ENCODE results near the gene FXYD2.

FXYD2 gene

DNA sequence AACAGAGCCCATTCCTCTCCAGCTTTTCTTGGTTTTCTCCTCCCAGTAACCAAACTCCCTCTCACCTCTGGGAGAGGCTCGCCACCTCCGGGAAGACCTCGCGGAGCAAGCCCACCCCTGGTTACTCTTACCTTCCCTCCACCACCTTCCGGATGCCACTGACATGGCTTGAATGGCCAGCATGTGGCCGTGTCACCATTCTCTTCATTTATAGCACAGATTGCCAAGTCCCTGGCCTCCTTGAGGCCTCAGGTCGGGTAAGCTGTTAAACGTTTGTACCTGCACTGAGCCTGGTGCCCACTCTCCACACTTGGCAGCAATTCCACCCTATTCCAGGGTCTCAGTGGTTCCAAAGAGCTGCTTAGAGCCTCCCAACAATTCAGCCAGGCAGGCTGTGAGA is 8.0 kb upstream of the FXYD2 start:
- no peaks in the 10 kb centered on the region for H4K20me1 ChIP-seq (ENCODE audit: insufficient read depth, low read length)
- H3K27me3 ChIP-seq (ENCODE audit: insufficient read depth, low read length), result no peaks in the 10 kb centered on the region
- H3K4me3 ChIP-seq (ENCODE audit: low read depth, low read length, poor library complexity, severe bottlenecking), result no peak overlapping the region
- no peaks in the 10 kb centered on the region for H3K9me2 ChIP-seq (ENCODE audit: low read depth, low read length)
- H3K4me2 ChIP-seq (ENCODE audit: low read length), result no peak overlapping the region
- no peak overlapping the region for H3K9ac ChIP-seq (ENCODE audit: low read length)
- H3K36me3 ChIP-seq (ENCODE audit: insufficient read depth, low read length), result no peaks in the 10 kb centered on the region
- H3K9me3 ChIP-seq (ENCODE audit: low read length), result no peaks in the 10 kb centered on the region
- TF ChIP-seq EZH2 (IDR thresholded peaks at IDR 0.05; ENCODE audit: borderline replicate concordance, low read length) (no peak), CTCF (IDR thresholded peaks at IDR 0.05; ENCODE audit: low read length) (no peak)
- no peak overlapping the region for H2AFZ ChIP-seq (ENCODE audit: low read length)
- no peaks in the 10 kb centered on the region for H3F3A ChIP-seq (ENCODE audit: insufficient read depth, low read length)
- no peaks in the 10 kb centered on the region for H3K79me2 ChIP-seq (ENCODE audit: insufficient read depth, low read length)
- H3K4me1 ChIP-seq (ENCODE audit: insufficient read depth, low read length, severe bottlenecking), result no peaks in the 10 kb centered on the region
- H3K27ac ChIP-seq (ENCODE audit: low read depth, low read length, poor library complexity, severe bottlenecking), result no peak overlapping the region

DNA sequence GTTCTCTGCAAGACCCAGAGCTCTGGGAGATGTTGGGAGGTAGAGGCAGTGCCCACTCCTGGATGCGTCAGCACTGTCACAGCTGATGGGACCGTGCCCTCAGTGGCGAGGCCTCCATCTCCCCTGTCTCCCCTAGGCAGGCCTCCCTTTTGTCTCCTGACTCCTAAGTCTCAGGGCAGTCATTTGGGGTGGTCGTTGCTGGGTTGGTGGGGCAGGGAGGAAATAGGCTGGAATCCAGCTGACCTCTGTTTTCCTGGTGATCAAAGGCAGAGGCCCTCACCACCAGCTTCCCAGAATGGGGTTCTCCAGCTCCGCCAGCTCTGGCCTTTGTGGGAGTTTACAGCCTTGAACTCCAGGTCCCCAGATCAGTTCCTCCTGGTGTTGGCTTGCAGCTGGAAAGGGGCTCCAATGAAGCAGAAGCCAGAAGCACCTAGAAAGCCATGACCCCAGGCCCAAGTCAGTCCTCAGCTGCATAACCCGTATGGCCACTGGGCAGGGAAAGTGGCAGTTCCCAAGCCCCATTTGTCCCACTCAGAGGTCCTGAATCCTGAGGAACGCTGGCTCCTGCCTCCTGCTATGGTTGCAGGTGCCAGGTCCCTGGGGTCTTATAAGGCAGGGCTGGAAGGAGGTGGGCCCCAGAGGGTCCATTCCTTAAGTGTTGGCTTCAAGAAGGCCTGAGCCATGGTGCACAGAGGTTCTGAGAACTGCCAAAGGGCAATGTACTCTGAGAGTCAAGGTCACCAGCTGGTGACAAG is 7.3 kb upstream of the FXYD2 start:
- Histone ChIP-seq H2AFZ (ENCODE audit: low read length) (no peak overlapping the region), H3K36me3 (ENCODE audit: insufficient read depth, low read length) (no peaks in the 10 kb centered on the region), H3K4me2 (ENCODE audit: low read length) (no peak overlapping the region), H3K4me1 (ENCODE audit: insufficient read depth, low read length, severe bottlenecking) (no peaks in the 10 kb centered on the region), H3K9me3 (ENCODE audit: low read length) (no peaks in the 10 kb centered on the region), H3K9me2 (ENCODE audit: low read depth, low read length) (no peaks in the 10 kb centered on the region), H4K20me1 (ENCODE audit: insufficient read depth, low read length) (no peaks in the 10 kb centered on the region), H3K4me3 (ENCODE audit: low read depth, low read length, poor library complexity, severe bottlenecking) (no peak overlapping the region), H3K27ac (ENCODE audit: low read depth, low read length, poor library complexity, severe bottlenecking) (no peak overlapping the region), H3K79me2 (ENCODE audit: insufficient read depth, low read length) (no peaks in the 10 kb centered on the region), H3K27me3 (ENCODE audit: insufficient read depth, low read length) (no peaks in the 10 kb centered on the region), H3K9ac (ENCODE audit: low read length) (no peak overlapping the region), H3F3A (ENCODE audit: insufficient read depth, low read length) (no peaks in the 10 kb centered on the region)
- TF ChIP-seq EZH2 (IDR thresholded peaks at IDR 0.05; ENCODE audit: borderline replicate concordance, low read length) (no peak), CTCF (IDR thresholded peaks at IDR 0.05; ENCODE audit: low read length) (no peak)

DNA sequence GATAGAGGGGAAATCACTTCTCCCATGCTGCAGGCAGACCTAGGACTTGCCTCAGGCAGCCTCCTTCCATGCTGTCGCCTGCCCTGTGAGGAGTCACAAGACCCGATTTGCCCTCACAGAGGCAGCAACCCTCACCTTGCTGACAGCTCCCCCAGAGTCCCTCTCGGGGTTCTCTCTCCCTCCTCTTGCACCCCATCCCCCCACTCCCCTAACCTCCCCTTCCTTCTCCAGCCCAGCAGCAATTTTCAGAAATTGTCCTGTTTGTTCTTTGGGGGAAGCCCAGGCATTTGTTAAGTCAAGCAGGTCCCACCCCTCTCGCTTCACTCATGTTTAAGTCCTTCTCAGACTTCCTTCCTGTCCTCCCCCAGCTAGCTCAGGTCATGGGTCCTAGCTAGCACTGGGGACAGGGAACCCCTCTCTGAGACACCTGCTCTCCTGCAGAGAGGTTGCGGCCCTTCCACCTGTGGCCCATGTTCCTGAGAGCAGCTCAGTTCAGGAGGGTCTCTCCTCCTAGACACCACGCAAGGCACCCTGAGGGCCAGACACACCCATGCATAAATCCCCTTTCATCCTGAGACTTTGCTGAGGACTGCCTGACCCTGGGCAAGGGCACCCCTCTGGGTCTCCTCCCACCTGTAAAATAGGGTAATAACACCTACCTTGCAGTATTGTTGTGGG is 6.3 kb upstream of the FXYD2 start:
- Histone ChIP-seq H2AFZ (ENCODE audit: low read length) (no peak overlapping the region), H3K79me2 (ENCODE audit: insufficient read depth, low read length) (no peaks in the 10 kb centered on the region), H3K9me3 (ENCODE audit: low read length) (no peaks in the 10 kb centered on the region), H3K4me1 (ENCODE audit: insufficient read depth, low read length, severe bottlenecking) (no peaks in the 10 kb centered on the region), H3K9me2 (ENCODE audit: low read depth, low read length) (no peaks in the 10 kb centered on the region), H3K4me3 (ENCODE audit: low read depth, low read length, poor library complexity, severe bottlenecking) (no peak overlapping the region), H3K9ac (ENCODE audit: low read length) (no peak overlapping the region), H3K27me3 (ENCODE audit: insufficient read depth, low read length) (no peaks in the 10 kb centered on the region), H3K36me3 (ENCODE audit: insufficient read depth, low read length) (no peaks in the 10 kb centered on the region), H4K20me1 (ENCODE audit: insufficient read depth, low read length) (no peaks in the 10 kb centered on the region), H3K27ac (ENCODE audit: low read depth, low read length, poor library complexity, severe bottlenecking) (no peak overlapping the region), H3F3A (ENCODE audit: insufficient read depth, low read length) (no peaks in the 10 kb centered on the region), H3K4me2 (ENCODE audit: low read length) (no peak overlapping the region)
- TF ChIP-seq CTCF (IDR thresholded peaks at IDR 0.05; ENCODE audit: low read length) (no peak), EZH2 (IDR thresholded peaks at IDR 0.05; ENCODE audit: borderline replicate concordance, low read length) (no peak)
